Left cardiac atrium (tissue), 4 donors: ENCODE measurements around the gene AHSG. TPM values are rescaled to one million over a fixed set of nuclear protein-coding genes. Genes with fewer than 3 reads are reported as not detected.
"Not testable (repeated sequence)": the region's sequence is repeated elsewhere in the genome, so short reads cannot be mapped to it uniquely, and the experiment has no call there.

ENCODE experiments used
- ATAC-seq, 2 donors: fragments of 200-7000 bp; cut with Tn5 transposase; one replicate each; pipeline ENCODE4 v1.9.1; 2020; ENCODE audit warnings: mild to moderate bottlenecking in 2 of 2, moderate library complexity in 2 of 2
- DNase-seq: peaks from one replicate; pipeline ENCODE4 v3.0.0-alpha.2; 2020
- intact Hi-C, 2 donors: fragments of 100-400 bp; cut with DNase I; formaldehyde crosslinking; loops; one replicate each; pipeline versions ENCODE4 v1.14.1 to v1.15.1; 2022 to 2023
- long read RNA-seq: library from polyadenylated mRNA; unstranded; transcript quantifications from one replicate; pipeline ENCODE4 v2.0.0, GENCODE V29; 2021
- total RNA-seq, 2 donors: library from RNA; stranded (reverse); fragmentation: NEBNext Ultra II Directional; extraction: Animal tissue kit (Norgen Biotek cat#: 25700); gene quantifications; one replicate each; pipeline ENCODE4 v1.2.1, GENCODE V29; 2021
- donor health status: DM: no; HTN: yes; CAD: no.
- donor health status: DM: no; HTN: yes; CAD: no; lungs with severe emphysema.
- donor health status: DM: yes; HTN: yes; CAD: no.
- donor health status: Dilated cardiomyopathy.

Gene AHSG, protein sequence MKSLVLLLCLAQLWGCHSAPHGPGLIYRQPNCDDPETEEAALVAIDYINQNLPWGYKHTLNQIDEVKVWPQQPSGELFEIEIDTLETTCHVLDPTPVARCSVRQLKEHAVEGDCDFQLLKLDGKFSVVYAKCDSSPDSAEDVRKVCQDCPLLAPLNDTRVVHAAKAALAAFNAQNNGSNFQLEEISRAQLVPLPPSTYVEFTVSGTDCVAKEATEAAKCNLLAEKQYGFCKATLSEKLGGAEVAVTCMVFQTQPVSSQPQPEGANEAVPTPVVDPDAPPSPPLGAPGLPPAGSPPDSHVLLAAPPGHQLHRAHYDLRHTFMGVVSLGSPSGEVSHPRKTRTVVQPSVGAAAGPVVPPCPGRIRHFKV
- total RNA-seq, result under 1 TPM; 0.13 to 0.15 TPM
- long read RNA-seq, result 0 reads

DNA sequence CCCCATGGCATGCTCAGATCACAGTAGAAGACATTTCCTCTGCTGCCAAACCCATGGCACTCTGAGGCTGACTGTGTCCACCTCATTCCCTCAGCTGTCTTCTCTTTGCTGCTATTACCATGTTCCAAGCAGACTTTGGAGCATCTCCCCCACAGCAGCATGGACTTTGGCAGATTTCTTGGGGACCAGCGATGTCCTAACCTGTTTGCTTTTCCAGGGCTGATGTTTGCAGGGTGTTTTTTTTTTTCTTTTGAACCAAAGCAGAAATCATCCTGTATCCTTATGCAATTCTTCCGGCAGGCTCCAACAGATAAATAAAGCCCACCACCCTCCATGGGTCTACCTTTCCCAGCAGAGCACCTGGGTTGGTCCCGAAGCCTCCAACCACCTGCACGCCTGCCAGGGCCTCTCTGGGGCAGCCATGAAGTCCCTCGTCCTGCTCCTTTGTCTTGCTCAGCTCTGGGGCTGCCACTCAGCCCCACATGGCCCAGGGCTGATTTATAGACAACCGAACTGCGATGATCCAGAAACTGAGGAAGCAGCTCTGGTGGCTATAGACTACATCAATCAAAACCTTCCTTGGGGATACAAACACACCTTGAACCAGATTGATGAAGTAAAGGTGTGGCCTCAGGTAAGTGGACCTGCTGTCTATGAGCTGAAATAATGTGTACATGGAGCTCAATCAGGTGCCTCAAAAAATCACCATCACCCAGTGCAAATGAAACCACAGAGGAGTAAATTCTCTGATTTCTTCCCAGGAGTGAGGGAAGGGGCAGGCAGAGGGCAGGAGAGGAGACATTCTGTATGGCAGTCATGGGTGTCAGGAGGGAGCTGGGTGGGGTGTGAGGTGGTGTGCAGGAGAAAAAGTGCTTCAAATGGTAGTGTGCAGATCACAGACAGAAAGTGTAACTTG lies at the start of gene AHSG:
AHSG (plus strand) TSS at position 340 of the 916 bp plus-strand sequence; CDS start at position 422, 82 bp downstream.
- intact Hi-C loops, result loop anchor here (5.0 to 10.0 kb wide), 4 partner anchors 142 to 628 kb away; no protein-coding TSS in a partner anchor
- ATAC-seq, result no peak
- DNase-seq, result no peak

DNA sequence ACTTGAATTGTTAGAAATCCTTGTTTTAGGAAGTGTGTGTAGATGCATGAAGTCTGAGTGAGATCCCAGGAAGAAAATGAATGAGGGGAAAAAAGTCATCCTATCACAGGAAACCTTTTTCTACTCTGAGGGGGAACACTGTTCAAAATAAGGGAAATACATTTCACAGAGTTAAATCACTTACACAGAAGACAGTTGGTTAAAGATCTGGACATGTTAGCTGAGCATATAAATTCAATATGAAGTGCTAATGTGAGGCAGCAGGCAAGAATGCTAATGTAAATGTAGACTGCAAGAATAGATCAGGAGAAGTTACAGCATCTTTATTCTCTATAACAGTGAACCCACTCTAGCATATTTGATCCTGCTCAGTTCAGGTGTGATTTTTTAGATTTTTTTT lies 48.3 kb upstream of the AHSG start:
- DNase-seq (no peak), ATAC-seq (no peak)
- intact Hi-C loops, result no loop called here

DNA sequence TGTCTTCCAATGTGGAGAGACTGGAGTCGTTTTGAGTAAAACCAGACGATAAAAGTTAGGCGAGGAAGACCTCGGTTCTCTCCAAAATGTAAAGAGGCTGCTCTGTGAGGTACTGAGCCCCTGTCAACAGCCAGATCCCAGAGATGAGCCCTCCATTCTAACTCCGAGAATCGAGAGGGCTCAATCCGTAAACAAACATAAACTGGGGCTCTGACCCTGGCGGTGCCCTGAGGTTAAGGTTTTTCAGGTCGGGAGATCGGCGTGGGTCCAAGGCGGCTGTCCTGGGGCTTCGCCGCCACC lies 46.1 kb upstream of the AHSG start:
- DNase-seq (no peak), ATAC-seq (no peak)
- intact Hi-C loops, result no loop called here

DNA sequence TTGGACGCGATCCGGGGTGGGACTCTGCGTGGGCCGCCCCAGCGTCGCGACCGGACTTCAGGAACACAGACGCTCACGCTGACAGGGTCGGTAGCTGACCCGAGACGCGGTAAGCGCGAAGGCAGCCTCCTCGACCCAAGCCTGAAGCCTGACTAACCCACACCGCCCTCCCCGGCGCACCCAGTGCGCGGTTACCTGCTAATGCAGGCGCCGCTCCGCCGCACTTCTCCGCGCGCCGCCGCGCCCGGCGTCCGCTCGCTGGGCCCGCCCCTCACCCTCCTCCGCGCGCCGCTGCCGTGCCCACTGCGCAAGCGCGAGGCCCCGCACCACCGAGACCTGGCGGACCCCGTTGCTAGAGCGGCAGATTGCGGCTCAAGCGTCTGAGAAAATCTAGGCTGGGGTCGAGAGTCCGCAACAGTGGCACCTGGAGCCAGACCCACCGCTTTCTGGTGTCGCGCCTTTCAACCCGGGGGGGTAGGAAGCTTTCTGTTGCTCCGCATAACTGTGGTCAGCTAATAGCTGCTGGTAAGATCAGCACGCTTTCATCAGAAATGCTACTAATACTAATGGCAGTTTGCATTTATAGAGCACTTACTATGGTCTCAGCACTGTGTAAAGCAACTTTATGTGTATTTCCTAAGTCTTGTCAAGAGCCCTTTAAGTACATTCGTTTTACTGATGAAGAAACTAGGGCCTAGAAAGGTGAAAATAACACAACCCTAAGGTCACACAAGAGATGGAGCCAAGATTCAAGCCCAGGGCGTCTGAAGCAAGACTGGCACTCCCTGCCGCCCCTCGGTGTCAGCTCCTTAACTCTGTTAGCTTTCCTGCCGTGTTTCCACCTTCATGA lies 45.6 kb upstream of the AHSG start, which contains the start of gene TBCCD1:
TBCCD1 (minus strand) TSS at position 268 of the 850 bp plus-strand sequence. CDS start 3,010 bp downstream, outside the sequence.
- peak; percentile 91 for DNase-seq
- ATAC-seq, result peak; percentile 84 to 85
- intact Hi-C loops, result no loop called here

DNA sequence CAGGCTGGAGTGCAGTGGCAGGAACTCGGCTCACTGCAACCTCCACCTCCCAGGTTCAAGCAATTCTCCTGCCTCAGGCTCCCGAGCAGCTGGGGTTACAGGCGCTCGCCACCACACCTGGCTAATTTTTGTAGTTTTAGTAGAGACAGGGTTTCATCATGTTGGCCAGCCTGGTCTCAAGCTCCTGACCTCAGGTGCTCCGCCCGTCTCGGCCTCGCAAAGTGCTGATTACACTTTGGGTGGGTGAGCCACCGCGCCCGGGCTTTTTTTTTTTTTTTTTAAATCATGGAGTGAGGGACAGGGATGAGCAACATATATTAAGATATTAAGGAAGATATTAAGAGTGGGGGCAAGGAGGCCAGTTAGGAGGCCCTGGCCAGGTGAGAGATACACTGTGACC lies 43.5 kb upstream of the AHSG start:
- intact Hi-C loops, ATAC-seq, DNase-seq: not testable (repeated sequence)

DNA sequence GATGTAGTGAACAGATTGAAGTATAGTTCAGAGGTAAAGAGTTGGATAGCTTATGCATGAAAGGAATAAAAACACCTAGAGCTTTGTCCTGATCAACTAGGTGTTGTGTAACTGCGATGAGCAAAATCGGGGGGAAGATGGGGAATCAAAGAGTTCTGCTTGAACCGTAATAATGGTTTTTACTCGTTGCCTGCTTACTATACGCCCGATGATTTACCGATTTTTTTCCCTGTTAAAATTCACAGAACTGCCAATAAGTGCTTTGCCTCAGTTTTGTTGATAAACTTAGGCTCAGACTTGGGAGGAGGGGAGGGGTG lies 43.1 kb upstream of the AHSG start:
- DNase-seq (no peak), ATAC-seq (no peak)
- intact Hi-C loops, result no loop called here

DNA sequence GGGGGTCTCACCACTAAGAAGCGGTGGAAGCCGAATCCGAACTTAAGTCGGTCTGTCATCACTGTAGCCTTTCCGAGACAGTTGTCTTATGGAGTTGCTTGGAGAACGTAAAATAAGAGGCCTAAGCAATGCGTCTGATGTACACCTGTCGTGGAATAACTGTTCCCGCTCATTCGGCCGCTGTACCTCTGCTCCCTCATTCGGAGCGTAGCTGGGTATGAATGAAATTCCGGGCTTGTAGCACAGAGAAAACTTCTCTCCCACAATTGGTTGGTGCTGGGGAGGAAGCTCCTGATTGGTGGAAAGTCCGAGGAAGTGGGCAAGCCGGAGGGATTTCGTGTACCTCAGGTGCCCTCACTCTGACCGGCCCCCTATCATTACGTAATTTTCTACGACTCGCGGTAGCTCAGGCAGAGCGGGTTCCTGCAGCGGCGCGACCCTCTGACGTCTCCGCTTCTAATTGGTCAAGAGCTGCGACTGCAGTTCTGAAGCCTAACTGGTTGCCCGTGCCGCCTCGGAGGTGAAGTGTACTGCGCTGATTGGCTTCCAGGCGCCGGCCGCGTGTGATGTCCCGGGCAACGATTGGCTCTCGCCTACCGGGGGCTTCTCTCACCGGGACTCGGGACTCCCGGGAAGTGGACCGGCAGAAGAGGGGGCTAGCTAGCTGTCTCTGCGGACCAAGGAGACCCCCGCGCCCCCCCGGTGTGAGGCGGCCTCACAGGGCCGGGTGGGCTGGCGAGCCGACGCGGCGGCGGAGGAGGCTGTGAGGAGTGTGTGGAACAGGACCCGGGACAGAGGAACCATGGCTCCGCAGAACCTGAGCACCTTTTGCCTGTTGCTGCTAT lies 42.5 kb upstream of the AHSG start, which contains the start of gene DNAJB11:
DNAJB11 (plus strand) TSS at position 625 of the 845 bp plus-strand sequence; CDS start at position 803, 178 bp downstream.
- ATAC-seq, result peak; percentile 92 to 97
- DNase-seq, result peak; percentile 100
- intact Hi-C loops, result no loop called here

DNA sequence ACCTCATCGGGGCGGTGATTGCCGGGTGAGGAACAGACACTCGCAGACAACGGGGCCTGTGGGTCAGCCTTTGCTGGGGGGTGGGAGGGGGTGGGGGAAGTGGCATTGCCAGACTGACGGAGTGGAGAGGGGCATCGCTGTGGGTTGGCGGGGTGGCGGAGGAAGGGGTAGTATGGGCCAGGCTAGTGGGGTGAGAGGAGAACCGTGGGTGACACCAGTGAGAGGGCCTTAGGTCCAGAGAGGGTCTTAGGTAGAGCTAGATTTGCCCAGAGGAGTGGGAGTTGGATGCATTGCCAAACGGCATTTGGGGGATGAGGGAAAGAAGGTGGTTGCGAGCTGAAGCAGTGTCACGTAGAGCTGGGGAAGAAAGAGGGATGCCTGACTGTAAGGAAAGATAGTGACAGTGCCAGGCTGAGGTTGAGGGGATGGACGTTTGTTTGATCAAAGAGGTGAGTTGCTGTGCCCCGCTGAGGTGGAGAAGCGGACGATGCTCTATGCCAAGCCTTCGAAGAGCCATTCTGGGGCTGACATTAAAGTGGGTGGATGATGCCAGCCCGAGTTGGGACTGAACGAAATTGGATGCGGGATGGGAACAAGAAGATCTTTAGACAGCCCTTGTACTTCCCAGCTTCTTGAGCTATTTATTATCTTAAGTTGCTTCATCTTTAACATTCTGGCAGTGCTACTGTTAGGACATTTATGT lies 41.8 kb upstream of the AHSG start:
- no peak for DNase-seq
- no peak for ATAC-seq
- intact Hi-C loops, result no loop called here

DNA sequence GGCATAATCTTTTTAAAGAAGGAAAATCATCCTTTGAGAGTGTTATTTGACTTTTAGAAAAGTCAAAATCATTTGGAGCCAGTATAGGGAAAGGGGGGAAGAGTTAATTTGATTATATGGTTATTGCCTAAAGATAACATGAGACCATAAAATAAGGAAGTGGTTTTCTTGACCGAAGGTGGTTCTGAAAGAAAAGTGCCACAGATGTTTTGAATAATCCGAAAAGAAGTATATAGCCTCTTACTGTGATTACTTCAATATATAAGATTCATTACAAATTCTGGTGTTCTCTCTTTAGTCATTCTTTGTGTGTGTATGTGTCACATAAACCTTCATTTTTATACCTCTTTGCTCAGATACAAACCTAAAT lies 41.2 kb upstream of the AHSG start:
- DNase-seq, result no peak
- intact Hi-C loops, result no loop called here
- no peak for ATAC-seq

DNA sequence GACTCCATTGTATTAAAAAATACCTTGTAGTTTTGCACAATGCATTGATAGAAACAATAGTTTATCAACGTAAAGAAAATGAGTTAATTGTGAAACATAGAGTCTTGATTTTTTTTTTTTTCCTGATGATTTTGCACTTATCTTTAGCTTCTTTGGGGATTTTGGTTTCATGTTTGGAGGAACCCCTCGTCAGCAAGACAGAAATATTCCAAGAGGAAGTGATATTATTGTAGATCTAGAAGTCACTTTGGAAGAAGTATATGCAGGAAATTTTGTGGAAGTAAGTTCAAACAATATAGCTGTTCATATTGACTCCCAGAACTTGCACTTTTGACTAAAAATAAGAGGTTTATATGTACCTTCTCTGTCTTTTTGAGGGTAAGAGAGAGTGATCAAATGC lies 35.3 kb upstream of the AHSG start:
- intact Hi-C loops, result no loop called here
- ATAC-seq, result no peak

DNA sequence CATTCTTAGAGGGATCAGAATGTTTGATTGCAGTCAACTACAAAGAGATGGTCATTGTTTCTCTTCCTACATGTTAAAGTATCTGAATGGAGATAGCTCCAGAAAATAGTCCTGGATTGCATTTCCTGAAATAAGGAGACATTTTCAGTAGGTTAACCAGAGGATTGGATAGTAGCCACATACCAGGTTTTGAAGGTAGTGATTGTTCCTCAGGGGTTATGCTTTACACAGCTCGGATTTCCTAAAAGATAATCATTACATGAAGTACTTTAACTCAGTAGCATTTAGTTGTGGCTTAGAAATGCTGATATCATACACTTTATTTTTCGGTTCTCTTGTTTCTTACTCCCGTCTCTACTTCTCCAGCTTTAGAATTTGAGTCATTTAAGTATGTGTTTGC lies 32.1 kb upstream of the AHSG start:
- DNase-seq, result no peak
- intact Hi-C loops, result no loop called here
- no peak for ATAC-seq

More for the DNA sequence above, 35.3 kb upstream of the AHSG start:
- no peak for DNase-seq

DNA sequence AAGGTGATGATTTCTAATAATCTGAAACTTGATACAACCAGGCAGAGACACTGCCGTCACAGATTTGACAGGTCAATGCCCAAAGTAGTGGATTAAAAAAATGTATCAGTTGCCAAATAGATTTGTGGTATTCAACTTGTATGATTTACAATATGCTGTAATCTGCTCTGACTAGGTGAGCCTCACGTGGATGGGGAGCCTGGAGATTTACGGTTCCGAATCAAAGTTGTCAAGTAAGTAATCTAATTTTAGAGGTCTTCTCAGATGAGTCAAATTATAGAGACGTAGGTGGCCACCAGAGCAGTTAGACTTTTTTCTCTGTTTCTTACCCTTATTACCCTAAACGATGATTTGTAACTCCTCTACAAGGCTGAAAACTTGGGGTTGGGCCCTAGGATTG lies 30.3 kb upstream of the AHSG start:
- intact Hi-C loops, result no loop called here
- no peak for ATAC-seq
- DNase-seq, result no peak

DNA sequence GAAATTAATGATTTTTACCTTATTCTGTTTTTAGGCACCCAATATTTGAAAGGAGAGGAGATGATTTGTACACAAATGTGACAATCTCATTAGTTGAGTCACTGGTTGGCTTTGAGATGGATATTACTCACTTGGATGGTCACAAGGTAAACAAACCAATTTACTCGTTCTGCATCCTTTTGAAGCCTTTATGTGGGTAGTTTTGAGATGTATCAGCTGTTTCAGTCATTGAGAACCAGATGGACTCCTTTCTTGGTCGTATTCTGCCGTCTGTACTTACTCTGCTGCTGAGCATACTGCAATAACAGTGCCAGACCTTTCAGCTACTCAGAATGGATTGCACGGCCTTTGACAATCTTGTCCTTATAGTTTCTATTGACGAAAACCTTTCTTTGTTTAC lies 29.0 kb upstream of the AHSG start:
- intact Hi-C loops, result no loop called here
- no peak for DNase-seq
- ATAC-seq, result no peak

DNA sequence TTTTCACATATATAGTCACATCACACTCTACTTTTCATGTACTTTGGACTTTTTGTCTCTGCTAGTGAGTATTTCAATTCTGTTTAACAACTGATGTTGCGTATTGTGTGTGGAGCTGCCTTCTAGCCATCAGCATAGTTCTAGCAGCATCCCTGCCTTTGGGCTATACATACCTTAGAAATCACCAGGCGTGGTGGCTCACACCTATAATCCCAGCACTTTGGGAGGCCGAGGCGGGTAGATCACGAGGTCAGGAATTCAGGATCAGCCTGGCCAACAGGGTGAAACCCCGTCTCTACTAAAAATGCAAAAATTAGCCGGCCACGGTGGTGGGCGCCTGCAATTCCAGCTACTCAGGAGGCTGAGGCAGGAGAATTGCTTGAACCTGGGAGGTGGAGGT lies 26.6 kb upstream of the AHSG start:
- intact Hi-C loops, ATAC-seq, DNase-seq: not testable (repeated sequence)

DNA sequence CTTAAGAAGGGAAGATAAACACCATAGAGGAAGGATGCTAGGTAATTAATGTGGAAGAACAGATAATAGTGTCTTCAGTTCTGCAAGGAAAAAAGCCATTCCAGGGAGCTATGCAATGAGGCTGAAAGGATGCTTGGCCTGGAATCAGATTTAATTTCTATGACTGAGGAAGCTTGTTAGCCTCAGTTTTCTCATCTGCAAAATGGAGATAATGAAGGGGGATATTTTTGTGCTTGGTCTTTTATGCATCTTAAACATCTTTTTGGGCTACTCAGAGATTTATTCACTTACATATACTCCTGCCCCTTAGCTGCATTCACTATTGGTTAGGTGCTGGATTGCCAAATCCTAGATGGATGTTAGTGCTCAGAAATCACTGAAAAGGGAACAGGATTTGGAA lies 25.7 kb upstream of the AHSG start:
- intact Hi-C loops, result no loop called here
- ATAC-seq, result no peak
- no peak for DNase-seq

DNA sequence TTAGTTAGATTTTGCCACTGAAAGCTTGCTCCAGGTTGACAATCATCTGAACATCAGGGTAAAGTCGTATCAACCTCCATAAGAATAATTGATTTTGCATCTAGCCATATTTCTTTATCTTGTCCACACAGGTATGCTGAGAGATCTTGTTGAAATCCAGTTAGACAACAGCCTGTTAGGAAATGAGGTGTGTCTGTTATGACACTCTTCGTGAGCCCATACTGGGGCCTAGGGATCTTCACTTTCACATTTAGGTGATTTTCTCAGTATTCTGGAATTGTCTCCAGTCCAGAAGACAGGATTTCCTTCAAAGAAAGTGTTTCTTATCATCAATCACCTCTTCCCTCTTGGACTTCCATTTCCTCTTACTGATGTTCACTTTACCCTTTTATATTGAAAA lies 24.2 kb upstream of the AHSG start:
- no peak for DNase-seq
- ATAC-seq, result peak in 1 of 2 donors; percentile 69
- intact Hi-C loops, result no loop called here

DNA sequence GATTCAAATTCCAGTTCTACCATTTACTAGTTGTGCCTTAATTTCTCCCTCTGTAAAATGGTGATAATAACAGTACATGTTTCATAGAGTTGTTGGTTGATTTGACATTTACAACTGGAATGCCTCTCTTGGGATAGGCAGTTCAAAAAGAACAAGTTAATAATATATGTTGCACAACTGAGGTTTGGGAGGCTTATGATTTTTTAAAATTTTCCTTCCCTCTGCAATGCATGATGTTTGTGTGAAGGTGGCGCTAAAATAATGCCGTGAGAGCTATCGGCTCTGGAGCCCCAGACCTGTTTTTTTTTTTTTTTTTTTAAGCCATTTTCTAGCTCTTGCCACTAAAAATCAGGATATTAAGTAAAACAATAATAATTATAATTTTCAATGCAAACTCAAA lies 23.7 kb upstream of the AHSG start:
- intact Hi-C loops, result no loop called here
- no peak for DNase-seq
- no peak for ATAC-seq
